Measurements from ENCODE around the gene TMC2. TPM values are rescaled to one million over a fixed set of nuclear protein-coding genes. Genes with fewer than 3 reads are reported as not detected.
"Not testable (repeated sequence)": the region's sequence is repeated elsewhere in the genome, so short reads cannot be mapped to it uniquely, and the experiment has no call there.

The TMC2 gene
- total and polyA plus RNA-seq, 2 of the 4 experiments (the other 2 are of a cell fraction) = not detected

GRCh38 chr20:2526218-2526583 is 10.2 kb upstream of the TMC2 start:
- ATAC-seq (ENCODE audit: low read depth); CTCF ChIA-PET: not testable (repeated sequence)

More at GRCh38 chr20:2526218-2526583, 10.2 kb upstream of the TMC2 start:
- H2AFZ ChIP-seq (replicated peaks; ENCODE audit: low read length, poor library complexity); H3K4me3 ChIP-seq (ENCODE audit: insufficient read depth, low read depth, low read length); H3K27me3 ChIP-seq (ENCODE audit: control insufficient read depth, insufficient read depth, low read length); H3K56ac ChIP-seq (ENCODE audit: extremely low read depth, insufficient read depth, low read length); H4K91ac ChIP-seq (ENCODE audit: insufficient read depth, low read depth, low read length); H2BK20ac ChIP-seq (ENCODE audit: low read depth, low read length); H2AK5ac ChIP-seq (ENCODE audit: low read depth, low read length); H3K4me1 ChIP-seq (ENCODE audit: control insufficient read depth, insufficient read depth, low read length); H3K4me2 ChIP-seq (ENCODE audit: low read depth, low read length); H3K23ac ChIP-seq (ENCODE audit: low read depth, low read length); H3K9ac ChIP-seq (ENCODE audit: low read depth, low read length); H3K9me3 ChIP-seq (ENCODE audit: control insufficient read depth, insufficient read depth, low read length); intact Hi-C loops (cut with micrococcal nuclease); DNase-seq; H4K5ac ChIP-seq (ENCODE audit: low read depth, low read length); BruUV-seq (replicated peaks); H4K20me1 ChIP-seq (ENCODE audit: insufficient read depth, low read length); H2BK5ac ChIP-seq (ENCODE audit: low read depth, low read length, poor library complexity, severe bottlenecking); H3K18ac ChIP-seq (ENCODE audit: low read depth, low read length); H3K36me3 ChIP-seq (ENCODE audit: control insufficient read depth, insufficient read depth, low read length); H3K9me1 ChIP-seq (ENCODE audit: insufficient read depth, low read length); H2BK15ac ChIP-seq (ENCODE audit: low read depth, low read length); H3K14ac ChIP-seq (replicated peaks; ENCODE audit: low read depth, low read length); in situ Hi-C loops (cut with MboI; ENCODE audit: low sequenced_read_pairs); dilution Hi-C loops (cut with HindIII; ENCODE audit: low sequenced_read_pairs, unreplicated experiment); H2AK9ac ChIP-seq (replicated peaks; ENCODE audit: low read depth, low read length, poor library complexity): not testable (repeated sequence)
- peaks cover 4 to 10% of the 10 kb centered on the region in 2 experiments; a peak in 3 of 4 replicates for H3K79me1 ChIP-seq (ENCODE audit: low read depth in 1 of 2, low read length in 2 of 2)
- peak overlapping the region; percentile 40; the same call in 1 of the 2 replicates for H3K4ac ChIP-seq (ENCODE audit: low read depth, low read length)
- H3K27ac ChIP-seq (ENCODE audit: insufficient read depth, low read length) = peak overlapping the region; percentile 69; the same call in 1 of the 2 replicates
- H4K8ac ChIP-seq (ENCODE audit: low read depth in 2 of 2, low read length in 2 of 2) = peak overlapping the region in 1 of 2 experiments; percentile 16; a peak in 1 of 4 replicates
- WGBS, 2 experiments (ENCODE audit: extremely low coverage in 2 of 2, insufficient read length in 1 of 2) = 100% methylated on average over 2 of the region's 5 CpGs; no CpG with 5 or more reads in 1 of the 2 experiments
- 0 out of 2 replicates have a peak overlapping the region, but pooled peaks have one; percentile 71 for H2BK120ac ChIP-seq (ENCODE audit: low read depth, low read length)
- POLR2A ChIA-PET (ENCODE audit: unreplicated experiment) = interaction anchor here (0.6 kb wide), 1 partner anchor 52 kb away, joined by 3 read pairs; no protein-coding TSS in a partner anchor
